GM12891 (cell line): ENCODE data around the gene LPIN2.

Experiments
- POLR2A ChIP-seq: IDR thresholded peaks from 2 replicates; pipeline ENCODE4 v1.6.1; 2011; ENCODE audit warnings: low read depth, low read length, control low read depth
- POLR2AphosphoS5 ChIP-seq: IDR thresholded peaks from 2 replicates; pipeline ENCODE4 v1.6.1; 2011; ENCODE audit warnings: low read depth, low read length, control low read depth

DNA sequence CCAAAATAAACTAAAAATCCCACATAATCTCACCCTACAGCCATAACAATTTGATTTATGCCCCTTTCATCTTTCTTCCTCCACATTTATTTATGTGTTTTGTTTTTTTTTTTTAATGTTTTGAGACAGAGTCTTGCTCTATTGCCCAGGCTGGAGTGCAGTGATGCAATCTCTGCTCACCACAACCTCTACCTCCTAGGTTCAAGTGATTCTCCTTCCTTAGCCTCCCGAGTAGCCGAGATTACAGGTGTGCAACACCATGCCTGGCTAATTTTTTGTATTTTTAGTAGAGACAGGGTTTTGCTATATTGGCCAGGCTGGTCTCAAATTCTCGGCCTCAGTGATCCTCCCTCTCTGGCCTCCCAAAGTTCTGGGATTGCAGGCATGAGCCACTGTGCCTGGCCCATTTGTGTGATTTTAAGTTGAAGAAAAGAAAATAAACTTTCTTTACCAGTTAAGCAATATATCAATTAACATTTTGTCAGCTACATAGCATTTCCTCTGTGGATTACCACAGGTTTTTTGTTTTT lies 35.9 kb upstream of the LPIN2 start:
- TF ChIP-seq POLR2AphosphoS5 (no peak), POLR2A (no peak)
